ENCODE data around the gene FAM81B. TPM values are rescaled to one million over a fixed set of nuclear protein-coding genes. Genes with fewer than 3 reads are reported as not detected.
"Not testable (repeated sequence)": the region's sequence is repeated elsewhere in the genome, so short reads cannot be mapped to it uniquely, and the experiment has no call there.

The FAM81B gene
- total RNA-seq, 4 donors from 2014 or later, result not detected

- Histone ChIP-seq H3K27ac (replicated peaks in 1 of 4) (no peak overlapping the region), H3K4me3 (no peak overlapping the region), H3K9me3 (no peaks in the 10 kb centered on the region), H3K4me1 (no peaks in the 10 kb centered on the region), H3K27me3 (no peaks in the 10 kb centered on the region), H3K36me3 (no peaks in the 10 kb centered on the region)
- no peak for TF ChIP-seq POLR2AphosphoS5 (IDR thresholded peaks at IDR 0.05)
- 57% methylated on average over 2 of the region's 2 CpGs for WGBS
- DNase-seq (ENCODE audit: extremely low spot score), result no peak
- intact Hi-C loops (cut with DNase I), result no loop called here
Measured at GRCh38 chr5:95358320-95358719, 32.8 kb upstream of the FAM81B start.

GRCh38 chr5:95358848-95359247 is 32.3 kb upstream of the FAM81B start:
- H3K9me3 ChIP-seq, result peaks cover 0 to 5% (median 3%) of the 10 kb centered on the region in 4 donors
- 47% methylated on average over 2 of the region's 2 CpGs for WGBS
- no peaks in the 10 kb centered on the region for H3K36me3 ChIP-seq
- H3K27ac ChIP-seq (replicated peaks in 1 of 4), result no peak overlapping the region
- intact Hi-C loops (cut with DNase I), result no loop called here
- no peaks in the 10 kb centered on the region for H3K4me1 ChIP-seq
- H3K4me3 ChIP-seq, result no peak overlapping the region
- no peak for DNase-seq (ENCODE audit: extremely low spot score)
- TF ChIP-seq CTCF (IDR thresholded peaks at IDR 0.05) (no peak), EP300 (IDR thresholded peaks at IDR 0.05) (no peak), POLR2A (IDR thresholded peaks at IDR 0.05; ENCODE audit: low read depth) (no peak), POLR2AphosphoS5 (IDR thresholded peaks at IDR 0.05) (no peak)
- no peaks in the 10 kb centered on the region for H3K27me3 ChIP-seq

- H3K4me3 ChIP-seq; H3K27ac ChIP-seq (replicated peaks in 1 of 4); intact Hi-C loops (cut with DNase I); H3K27me3 ChIP-seq; H3K36me3 ChIP-seq; DNase-seq (ENCODE audit: extremely low spot score); H3K4me1 ChIP-seq: not testable (repeated sequence)
- 95% methylated on average over 2 of the region's 2 CpGs for WGBS
- peaks cover 0 to 14% (median 11%) of the 10 kb centered on the region in 4 donors for H3K9me3 ChIP-seq
Measured at GRCh38 chr5:95360667-95361066, 30.5 kb upstream of the FAM81B start.

- intact Hi-C loops (cut with DNase I), result no loop called here
- Histone ChIP-seq H3K27me3 (no peaks in the 10 kb centered on the region), H3K27ac (replicated peaks in 1 of 4) (no peak overlapping the region), H3K4me3 (no peak overlapping the region), H3K4me1 (no peaks in the 10 kb centered on the region), H3K36me3 (no peaks in the 10 kb centered on the region), H3K9me3 (peaks cover 0 to 14% (median 11%) of the 10 kb centered on the region in 4 donors)
- TF ChIP-seq CTCF (IDR thresholded peaks at IDR 0.05) (no peak), POLR2AphosphoS5 (IDR thresholded peaks at IDR 0.05) (no peak), EP300 (IDR thresholded peaks at IDR 0.05) (no peak), POLR2A (IDR thresholded peaks at IDR 0.05; ENCODE audit: low read depth) (no peak)
- WGBS, result 84% methylated on average over 7 of the region's 8 CpGs
- DNase-seq (ENCODE audit: extremely low spot score), result no peak
Measured at GRCh38 chr5:95365302-95366095, 25.7 kb upstream of the FAM81B start.

GRCh38 chr5:95369782-95370181 is 21.4 kb upstream of the FAM81B start:
- Histone ChIP-seq H3K4me1 (no peaks in the 10 kb centered on the region), H3K9me3 (no peaks in the 10 kb centered on the region), H3K36me3 (no peaks in the 10 kb centered on the region), H3K27me3 (no peaks in the 10 kb centered on the region), H3K4me3 (no peak overlapping the region), H3K27ac (replicated peaks in 1 of 4) (no peak overlapping the region)
- TF ChIP-seq POLR2AphosphoS5 (IDR thresholded peaks at IDR 0.05) (no peak), CTCF (IDR thresholded peaks at IDR 0.05) (no peak), EP300 (IDR thresholded peaks at IDR 0.05) (no peak), POLR2A (IDR thresholded peaks at IDR 0.05; ENCODE audit: low read depth) (no peak)
- WGBS, result 47% methylated on average over 3 of the region's 3 CpGs
- intact Hi-C loops (cut with DNase I), result no loop called here
- no peak for DNase-seq (ENCODE audit: extremely low spot score)

- intact Hi-C loops (cut with DNase I), result no loop called here
- TF ChIP-seq POLR2AphosphoS5 (IDR thresholded peaks at IDR 0.05) (no peak), EP300 (IDR thresholded peaks at IDR 0.05) (no peak), POLR2A (IDR thresholded peaks at IDR 0.05; ENCODE audit: low read depth) (no peak), CTCF (IDR thresholded peaks at IDR 0.05) (no peak)
- Histone ChIP-seq H3K27ac (replicated peaks in 1 of 4) (no peak overlapping the region), H3K36me3 (no peaks in the 10 kb centered on the region), H3K27me3 (no peaks in the 10 kb centered on the region), H3K9me3 (no peaks in the 10 kb centered on the region), H3K4me3 (no peak overlapping the region), H3K4me1 (no peaks in the 10 kb centered on the region)
- no peak for DNase-seq (ENCODE audit: extremely low spot score)
- WGBS, result 80% methylated on average over 7 of the region's 7 CpGs
Measured at GRCh38 chr5:95374061-95374460, 17.1 kb upstream of the FAM81B start.

Measured in esophagus muscularis mucosa (tissue), 4 donors.